Ascending aorta (tissue), 2 donors: Measurements from ENCODE around the gene ICE2. TPM values are rescaled to one million over a fixed set of nuclear protein-coding genes. Genes with fewer than 3 reads are reported as not detected.
A peak's percentile ranks its signal among the peaks of the same experiment; 100 is the strongest.

Experiments used
- DNase-seq, 2 donors: peaks; one replicate each; pipeline ENCODE4 v3.0.0-alpha.2; 2019; ENCODE audit warnings: low spot score in 2 of 2
- H3K27ac ChIP-seq, 2 donors: fragments of 200-600 bp; sonication (generic); one replicate each; pipeline ENCODE4 v1.5.1; 2016 to 2017; ENCODE audit warnings: mild to moderate bottlenecking in 1 of 2
- H3K27me3 ChIP-seq: fragments of 200-600 bp; sonication (generic); one replicate; pipeline ENCODE4 v1.5.1; 2017
- H3K36me3 ChIP-seq, 2 donors: fragments of 200-600 bp; sonication (generic); one replicate each; pipeline ENCODE4 v1.5.1; 2016
- H3K4me1 ChIP-seq, 2 donors: fragments of 200-600 bp; sonication (generic); one replicate each; pipeline ENCODE4 v1.5.1; 2016 to 2017; ENCODE audit warnings: mild to moderate bottlenecking in 1 of 2
- H3K4me3 ChIP-seq, 2 donors: fragments of 200-600 bp; sonication (generic); one replicate each; pipeline ENCODE4 v1.5.1; 2016 to 2017; ENCODE audit warnings: mild to moderate bottlenecking in 1 of 2
- H3K9me3 ChIP-seq, 2 donors: fragments of 200-600 bp; sonication (generic); one replicate each; pipeline ENCODE4 v1.5.1; 2016
- CTCF ChIP-seq, 3 experiments: fragments of 200-600 bp in 2 of 3; fragments of 450-650 bp in 1 of 3; sonication (generic) in 2 of 3; IDR thresholded peaks; one replicate each; pipeline ENCODE4 v1.5.1; 2016 to 2019; ENCODE audit warnings: antibody characterized with exemption in 3 of 3, mild to moderate bottlenecking in 1 of 3, moderate library complexity in 1 of 3
- intact Hi-C: fragments of 100-400 bp; cut with DNase I; formaldehyde crosslinking; loops from one replicate; pipeline ENCODE4 v1.15.1; 2023
- total RNA-seq: library from RNA; depleted of rRNA; stranded (reverse); fragments of >200 nt; gene quantifications from one replicate; pipeline ENCODE4 v1.1.0, GENCODE V29; 2016

The ICE2 gene
- total RNA-seq, 1 donor from 2014 or later = 45.1 TPM

- Histone ChIP-seq H3K9me3 (no peaks in the 10 kb centered on the region), H3K27me3 (no peaks in the 10 kb centered on the region), H3K27ac (peak overlapping the region in 1 of 2 donors; percentile 35), H3K4me3 (no peak overlapping the region), H3K36me3 (no peaks in the 10 kb centered on the region), H3K4me1 (peaks cover 0 to 19% of the 10 kb centered on the region in 2 donors)
- no peak for DNase-seq
- intact Hi-C loops = loop anchor here (2.0 kb wide), 1 partner anchor 19 kb away; no protein-coding TSS in a partner anchor
- TF ChIP-seq CTCF (IDR thresholded peaks at IDR 0.05) = no peak
Measured at GRCh38 chr15:60421544-60421943, 57.4 kb downstream of the ICE2 start.

GRCh38 chr15:60420203-60420716 is 58.7 kb downstream of the ICE2 start:
- H3K36me3 ChIP-seq = no peaks in the 10 kb centered on the region
- H3K9me3 ChIP-seq = no peaks in the 10 kb centered on the region
- intact Hi-C loops = loop anchor here (2.0 kb wide), 1 partner anchor 17 kb away; no protein-coding TSS in a partner anchor
- TF ChIP-seq CTCF (IDR thresholded peaks at IDR 0.05) = no peak
- H3K27ac ChIP-seq = no peak overlapping the region
- no peaks in the 10 kb centered on the region for H3K27me3 ChIP-seq
- H3K4me1 ChIP-seq = peaks cover 0 to 19% of the 10 kb centered on the region in 2 donors
- H3K4me3 ChIP-seq = no peak overlapping the region
- DNase-seq = no peak

GRCh38 chr15:60419753-60420152 is 59.2 kb downstream of the ICE2 start:
- Histone ChIP-seq H3K36me3 (no peaks in the 10 kb centered on the region), H3K27ac (no peak overlapping the region), H3K4me1 (peaks cover 0 to 19% of the 10 kb centered on the region in 2 donors), H3K27me3 (no peaks in the 10 kb centered on the region), H3K9me3 (no peaks in the 10 kb centered on the region), H3K4me3 (no peak overlapping the region)
- DNase-seq = no peak
- intact Hi-C loops = loop anchor here (2.0 kb wide), 1 partner anchor 17 kb away; no protein-coding TSS in a partner anchor
- no peak for TF ChIP-seq CTCF (IDR thresholded peaks at IDR 0.05)

- H3K27me3 ChIP-seq = no peaks in the 10 kb centered on the region
- H3K4me3 ChIP-seq = no peak overlapping the region
- no peak overlapping the region for H3K27ac ChIP-seq
- H3K36me3 ChIP-seq = no peaks in the 10 kb centered on the region
- TF ChIP-seq CTCF (IDR thresholded peaks at IDR 0.05) = no peak
- DNase-seq = no peak
- peaks cover 0 to 23% of the 10 kb centered on the region in 2 donors for H3K4me1 ChIP-seq
- intact Hi-C loops = no loop called here
- no peaks in the 10 kb centered on the region for H3K9me3 ChIP-seq
Measured at GRCh38 chr15:60418096-60418495, 60.8 kb downstream of the ICE2 start.

- TF ChIP-seq CTCF (IDR thresholded peaks at IDR 0.05) = no peak
- no peaks in the 10 kb centered on the region for H3K36me3 ChIP-seq
Measured at GRCh38 chr15:60417112-60417511, 61.8 kb downstream of the ICE2 start.

GRCh38 chr15:60416484-60416883 is 62.5 kb downstream of the ICE2 start:
- no peak for DNase-seq
- Histone ChIP-seq H3K4me3 (no peak overlapping the region), H3K9me3 (no peaks in the 10 kb centered on the region), H3K4me1 (peaks cover 0 to 19% of the 10 kb centered on the region in 2 donors), H3K36me3 (no peaks in the 10 kb centered on the region), H3K27ac (no peak overlapping the region), H3K27me3 (no peaks in the 10 kb centered on the region)
- intact Hi-C loops = no loop called here
- TF ChIP-seq CTCF (IDR thresholded peaks at IDR 0.05) = no peak

More at GRCh38 chr15:60417112-60417511, 61.8 kb downstream of the ICE2 start:
- no peak overlapping the region for H3K4me3 ChIP-seq
- no peak overlapping the region for H3K27ac ChIP-seq
- no peak for DNase-seq
- peaks cover 0 to 22% of the 10 kb centered on the region in 2 donors for H3K4me1 ChIP-seq
- intact Hi-C loops = no loop called here
- H3K9me3 ChIP-seq = no peaks in the 10 kb centered on the region
- H3K27me3 ChIP-seq = no peaks in the 10 kb centered on the region
